GM18499 (cell line): ENCODE data around the gene ATP2B3.

Source experiments
- ATAC-seq: cut with Tn5 transposase; IDR thresholded peaks from one replicate; pipeline ENCODE4 v1.9.1; 2021; ENCODE audit warnings: moderate number of reproducible peaks; ENCODE audit not compliant: insufficient read depth, unreplicated experiment

Gene ATP2B3

DNA sequence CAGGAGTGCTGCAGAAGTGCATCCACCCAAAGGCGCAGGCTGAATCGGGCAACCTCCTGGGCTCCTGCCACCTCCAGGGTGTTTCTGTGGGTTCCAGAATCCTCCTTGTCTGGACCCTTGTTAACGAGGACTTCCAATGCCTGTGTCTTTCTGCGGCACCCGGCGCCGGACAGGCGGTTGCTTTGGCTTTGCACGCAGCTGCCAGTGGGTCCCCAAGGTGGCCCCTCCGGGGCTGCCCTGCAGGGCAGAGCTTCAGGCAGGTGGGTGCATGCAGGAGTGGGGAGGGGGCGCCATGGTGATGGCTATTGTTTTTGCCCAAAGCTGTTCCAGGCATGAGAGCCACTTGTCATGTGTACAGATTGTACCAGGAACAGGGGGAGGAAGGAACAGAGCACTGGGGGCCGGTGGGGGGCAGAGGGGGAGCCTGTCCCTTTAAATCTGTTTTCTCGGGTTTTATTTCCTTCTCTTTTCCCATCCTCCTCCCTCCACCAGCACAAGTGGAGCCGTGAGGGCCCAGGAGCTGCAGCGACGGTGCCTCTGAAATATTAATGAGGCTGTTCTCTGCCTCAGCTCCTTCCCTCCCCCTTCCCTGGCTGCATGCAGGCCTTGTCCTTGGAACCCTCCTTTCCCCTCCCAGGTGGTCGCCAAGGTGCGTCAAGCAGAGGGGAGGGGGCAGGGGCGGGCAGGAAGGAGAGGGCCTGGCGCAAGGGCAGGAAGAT, 13.1 kb downstream of the ATP2B3 start:
- ATAC-seq = no peak

DNA sequence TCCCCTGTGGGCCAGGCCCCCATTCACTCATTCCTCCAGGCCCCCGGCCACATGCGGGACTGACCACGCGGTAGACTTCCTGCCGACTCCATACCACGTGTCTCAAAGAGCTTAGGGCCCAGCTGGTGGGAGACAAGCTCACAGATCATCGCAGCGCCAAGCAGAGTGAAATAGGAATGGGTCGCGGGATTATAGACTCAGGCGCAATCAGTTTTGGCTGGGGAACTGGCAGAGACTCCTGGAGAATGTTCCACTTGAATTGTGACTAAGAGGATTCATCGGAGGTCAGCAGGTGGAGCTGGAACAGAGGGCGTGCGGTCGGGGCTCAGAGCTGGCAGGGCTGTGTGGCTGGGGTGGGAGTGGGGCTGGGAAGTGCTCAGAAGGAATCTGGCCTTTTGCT, 15.6 kb downstream of the ATP2B3 start:
- ATAC-seq = no peak

DNA sequence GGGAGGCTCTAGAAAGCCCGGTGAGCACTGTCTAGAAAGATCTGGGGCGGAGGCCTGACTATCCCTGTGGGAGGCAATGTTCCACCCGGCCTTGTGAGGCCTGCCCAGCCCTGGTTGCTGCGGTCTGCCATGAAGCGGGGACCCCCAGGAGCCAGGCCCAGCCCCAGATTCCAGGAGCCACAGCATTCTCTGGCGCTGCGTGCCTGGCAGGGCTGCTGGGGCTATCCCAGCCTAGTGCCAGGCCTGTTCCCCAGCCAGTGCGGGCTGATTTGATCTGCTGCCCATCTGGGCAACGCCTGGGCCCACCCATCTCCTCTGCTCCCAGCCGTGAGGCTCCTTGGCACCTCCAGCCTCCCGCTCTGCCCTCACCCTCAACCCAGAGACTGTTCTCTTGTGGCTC, 19.6 kb downstream of the ATP2B3 start:
- ATAC-seq = no peak

DNA sequence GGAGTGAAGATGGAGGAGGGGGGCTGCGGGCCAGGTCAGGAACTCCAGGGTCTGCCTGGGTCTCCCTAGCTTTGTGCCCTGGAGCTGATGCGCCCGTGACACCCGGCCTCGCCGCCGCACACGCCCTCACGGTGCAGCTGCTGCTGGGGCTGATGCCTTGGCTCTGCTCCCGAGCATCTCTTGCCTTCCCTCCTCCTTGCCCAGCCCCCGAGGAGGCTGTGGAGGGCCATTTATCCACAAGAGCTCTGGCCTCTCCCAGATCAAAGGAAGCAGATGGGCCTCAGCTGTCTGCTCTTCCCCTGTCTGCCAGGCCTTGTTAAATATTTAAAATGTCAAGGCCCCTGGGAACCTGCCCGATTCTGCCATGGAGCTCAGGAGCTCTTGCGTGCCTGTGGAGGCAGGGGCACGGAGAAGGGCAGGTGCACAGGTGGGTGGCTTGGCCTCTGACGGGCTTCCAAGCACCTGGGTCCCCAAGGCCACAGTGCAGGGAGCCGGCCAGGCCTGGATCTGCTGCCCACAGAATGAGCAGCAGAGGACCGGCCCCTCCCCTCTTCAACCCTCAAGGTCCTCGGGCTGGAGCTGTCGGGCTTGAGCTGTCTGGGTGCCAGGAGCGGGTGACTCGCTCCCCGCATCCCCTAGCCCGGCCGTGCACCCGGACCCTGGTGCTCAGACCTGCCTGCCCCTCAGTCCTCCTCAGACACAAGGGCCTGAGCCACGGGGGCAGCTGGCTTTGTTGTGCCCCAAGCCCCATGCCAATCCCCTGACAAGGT, 20.3 kb downstream of the ATP2B3 start:
- ATAC-seq = no peak

DNA sequence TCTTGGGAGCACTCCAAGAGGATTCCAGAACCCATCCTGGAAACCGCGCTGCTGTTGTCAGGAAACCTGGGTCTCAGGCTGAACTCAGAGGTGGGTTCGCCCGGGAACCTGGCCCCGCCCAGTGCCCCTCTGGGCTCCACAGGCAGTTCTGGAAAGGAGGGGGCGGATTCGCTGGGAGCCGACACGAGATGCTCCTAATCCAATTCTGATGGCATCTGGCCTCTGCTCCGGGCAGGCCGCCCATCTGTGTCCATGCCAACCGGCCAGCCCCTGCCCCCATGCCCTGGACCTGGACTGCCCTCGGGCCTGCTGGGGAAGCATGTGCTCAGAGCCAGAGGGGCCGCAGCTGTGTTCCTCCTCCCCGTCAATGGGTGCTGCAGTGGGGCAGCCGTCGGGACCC, 21.0 kb downstream of the ATP2B3 start:
- ATAC-seq = no peak

DNA sequence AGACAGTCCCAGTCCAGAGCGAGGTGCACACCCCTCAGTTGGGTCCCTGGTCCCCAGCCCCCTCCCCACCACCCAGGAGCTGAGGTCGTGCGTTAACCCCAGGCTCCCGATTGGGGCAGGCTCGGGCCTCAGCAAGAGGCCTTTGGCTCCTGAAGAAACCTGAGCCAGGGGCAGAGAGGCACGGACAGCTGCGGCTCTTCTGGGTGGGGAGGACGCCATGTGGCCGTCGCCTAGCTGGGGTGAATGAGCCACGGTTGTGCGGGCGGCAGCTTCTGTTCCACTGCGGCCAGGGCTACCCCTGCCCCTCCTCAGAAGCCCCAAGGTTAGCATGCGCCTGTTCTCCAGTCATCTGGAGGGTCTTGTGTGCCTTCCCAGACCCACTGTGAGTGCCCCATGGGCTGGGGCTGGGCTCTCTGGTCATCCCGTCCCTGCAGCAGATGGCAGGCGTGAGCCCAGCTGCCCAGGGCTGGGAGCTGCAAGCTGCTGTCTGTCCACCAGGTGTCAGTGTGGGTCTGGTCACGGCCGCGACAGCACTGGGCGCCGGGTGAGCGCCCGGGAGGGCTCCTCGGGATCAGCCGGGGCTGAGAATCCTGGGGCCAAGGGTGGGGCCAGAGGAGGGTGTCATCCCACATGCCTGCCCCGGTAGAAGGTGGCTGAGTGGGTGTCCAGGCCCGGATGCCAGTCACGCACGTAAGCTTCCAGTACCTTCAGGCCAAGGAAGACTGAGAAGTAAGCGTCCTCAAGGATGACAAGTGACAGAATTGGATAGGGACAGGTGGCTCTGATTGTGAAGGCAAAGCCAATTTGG, 21.9 kb downstream of the ATP2B3 start:
- no peak for ATAC-seq

DNA sequence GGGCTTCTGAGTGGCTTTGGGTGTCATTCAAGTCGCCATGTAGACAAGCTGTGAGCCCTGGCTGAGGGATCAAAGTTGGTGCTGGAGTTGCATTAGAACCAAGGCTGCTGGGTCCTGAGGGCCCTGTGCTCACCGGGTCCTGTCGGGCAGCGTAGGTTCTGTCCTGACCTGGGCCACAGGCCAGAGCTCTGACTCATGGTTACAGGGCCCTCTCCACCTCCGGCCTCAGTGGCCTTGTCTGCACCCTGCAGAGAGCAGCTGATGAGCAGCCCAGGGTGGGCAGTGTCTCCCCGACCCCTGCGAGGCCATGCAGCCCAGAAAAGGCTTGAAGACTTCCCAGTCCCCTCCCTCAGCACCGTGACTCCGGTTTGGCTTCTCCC, 22.5 kb downstream of the ATP2B3 start:
- no peak for ATAC-seq

DNA sequence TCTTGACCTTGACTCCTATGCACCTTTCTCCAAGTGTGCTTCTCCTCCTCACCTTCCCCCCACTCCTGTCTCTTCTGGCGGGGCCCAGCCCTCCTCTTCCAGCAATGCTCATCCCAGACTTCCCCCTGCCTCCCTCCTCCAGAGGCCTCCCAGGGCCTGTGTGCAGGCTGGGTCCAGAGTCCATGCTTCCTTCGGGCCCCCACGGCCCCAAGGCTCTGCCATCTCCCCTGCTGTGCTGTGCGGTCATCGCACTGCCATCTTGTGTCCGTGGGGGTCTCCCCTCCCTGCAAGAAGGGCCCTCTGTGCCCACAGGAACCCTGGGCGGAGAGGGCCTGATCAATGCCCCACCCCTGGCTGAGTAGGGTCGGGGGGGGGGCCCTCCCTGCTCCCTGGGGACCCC, 27.3 kb downstream of the ATP2B3 start:
- no peak for ATAC-seq

DNA sequence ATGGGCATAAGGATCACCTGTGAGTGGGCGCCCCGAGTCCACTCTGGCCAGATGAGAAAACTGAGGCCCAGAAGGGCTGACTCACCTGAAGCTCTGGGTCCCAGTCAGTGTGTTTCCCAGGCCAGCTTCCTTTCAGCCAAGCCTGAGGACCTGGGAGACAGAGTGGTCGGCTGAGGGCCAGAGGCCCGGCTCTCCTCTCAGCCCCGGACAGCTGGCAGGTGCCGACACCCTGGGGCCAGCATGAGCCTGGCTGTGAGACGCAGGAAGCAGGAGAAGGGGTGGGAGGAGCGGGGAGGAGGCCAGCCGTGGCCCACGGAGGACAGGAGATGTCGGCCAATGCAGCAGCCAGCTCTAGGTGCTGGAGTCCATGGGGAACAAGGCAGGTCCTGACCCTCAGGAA, 28.9 kb downstream of the ATP2B3 start:
- ATAC-seq = no peak

DNA sequence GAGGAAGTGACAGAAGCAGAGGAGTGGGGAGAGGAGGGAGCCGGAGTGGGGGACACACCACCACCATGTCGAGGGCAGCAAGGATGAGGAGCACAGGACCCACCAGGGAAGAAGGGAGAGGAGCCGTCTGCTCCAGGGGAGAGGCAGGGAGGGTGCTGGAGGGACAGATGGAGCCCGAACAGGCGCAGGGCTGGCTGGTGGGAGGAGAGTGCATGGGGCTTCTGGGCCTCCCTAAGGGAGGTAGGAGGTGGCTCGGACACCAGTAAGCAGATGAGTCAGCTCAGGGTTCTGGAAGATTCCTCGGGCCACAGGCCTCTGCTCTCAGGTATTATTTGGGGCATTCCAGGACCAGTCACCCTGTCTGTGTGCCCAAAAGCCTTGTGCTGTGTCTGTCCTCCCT, 29.8 kb downstream of the ATP2B3 start:
- ATAC-seq = no peak

DNA sequence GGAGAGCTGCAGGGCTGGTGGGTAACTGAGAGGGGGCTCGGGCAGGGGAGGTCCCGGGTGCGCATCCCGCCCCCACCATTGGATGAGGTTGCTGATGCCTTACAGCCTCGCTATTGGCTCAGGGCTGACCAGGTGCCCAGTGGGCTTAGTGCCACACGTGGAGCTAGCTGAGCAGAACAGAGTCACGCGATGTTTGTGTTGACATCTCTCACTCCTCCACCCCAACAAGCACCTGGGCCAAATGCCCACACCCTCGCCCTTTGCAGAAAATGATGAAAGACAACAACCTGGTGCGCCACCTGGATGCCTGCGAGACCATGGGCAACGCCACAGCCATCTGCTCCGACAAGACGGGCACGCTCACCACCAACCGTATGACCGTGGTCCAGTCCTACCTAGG, 31.8 kb downstream of the ATP2B3 start:
- ATAC-seq = no peak

DNA sequence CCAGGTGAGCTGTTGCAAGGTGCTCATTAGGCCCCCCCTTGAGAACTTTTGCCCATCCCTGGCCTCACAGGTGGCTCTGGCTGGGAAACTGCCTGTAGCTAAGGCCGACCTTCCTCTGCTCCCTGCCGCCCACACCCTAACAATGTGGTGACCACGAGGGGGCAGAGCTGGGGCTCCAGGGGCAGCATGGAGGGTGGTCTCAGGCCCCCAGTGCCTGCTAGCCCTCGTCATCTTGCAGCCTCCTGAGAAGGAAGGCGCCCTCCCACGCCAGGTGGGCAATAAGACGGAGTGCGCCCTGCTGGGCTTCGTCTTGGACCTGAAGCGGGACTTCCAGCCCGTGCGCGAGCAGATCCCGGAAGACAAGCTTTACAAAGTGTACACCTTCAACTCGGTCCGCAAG, 32.4 kb downstream of the ATP2B3 start:
- no peak for ATAC-seq

DNA sequence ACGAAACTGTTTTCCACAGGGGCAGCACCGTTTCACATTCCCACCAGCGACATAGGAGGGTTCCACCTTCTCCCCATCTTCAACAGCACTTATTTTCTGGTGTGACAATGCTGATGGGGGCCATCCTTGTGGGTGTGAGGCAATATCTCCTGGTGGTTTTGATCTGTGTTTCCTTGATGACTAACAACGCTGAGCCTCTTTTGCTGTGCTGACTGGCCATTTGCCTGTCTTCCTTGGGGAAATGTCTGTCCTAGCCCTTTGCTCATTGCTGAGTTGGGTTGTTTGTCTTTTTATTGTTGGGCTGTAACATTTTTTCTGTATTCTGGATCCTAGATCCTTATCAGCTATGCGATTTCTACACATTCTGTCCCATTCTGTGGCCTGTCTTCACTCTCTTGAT, 33.7 kb downstream of the ATP2B3 start:
- ATAC-seq = no peak

DNA sequence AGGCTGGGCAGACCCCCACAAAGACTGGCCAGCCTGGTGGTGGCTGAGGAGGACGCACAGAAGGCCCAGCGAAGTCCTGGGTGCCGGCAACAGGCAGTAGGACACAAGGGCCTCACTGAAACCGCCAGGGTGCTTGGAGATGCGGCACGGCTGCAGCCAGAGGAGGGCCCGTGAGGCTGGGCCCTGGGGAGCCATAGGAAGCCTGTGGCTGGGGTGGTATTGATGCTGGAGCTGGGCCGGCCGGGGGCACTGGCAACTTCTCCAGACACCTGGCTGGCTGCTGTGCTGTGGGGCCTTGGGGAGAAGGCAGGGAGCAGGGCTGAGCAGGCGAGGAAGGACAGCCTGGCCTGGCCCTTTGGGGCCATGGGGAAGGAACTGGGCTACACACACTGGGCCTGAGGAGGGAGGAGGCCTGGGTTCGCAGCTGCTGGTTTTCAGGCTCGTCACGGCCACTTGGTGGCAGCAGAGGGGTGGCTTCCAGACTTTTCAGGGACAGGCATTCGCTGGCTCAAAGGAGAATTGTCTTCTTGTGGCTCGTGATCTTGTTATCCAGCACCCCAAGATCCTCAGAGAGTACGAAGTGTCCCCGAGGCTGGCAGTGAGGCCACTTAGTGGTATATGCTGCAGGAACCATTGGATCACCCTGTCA, 37.2 kb downstream of the ATP2B3 start:
- ATAC-seq = no peak

DNA sequence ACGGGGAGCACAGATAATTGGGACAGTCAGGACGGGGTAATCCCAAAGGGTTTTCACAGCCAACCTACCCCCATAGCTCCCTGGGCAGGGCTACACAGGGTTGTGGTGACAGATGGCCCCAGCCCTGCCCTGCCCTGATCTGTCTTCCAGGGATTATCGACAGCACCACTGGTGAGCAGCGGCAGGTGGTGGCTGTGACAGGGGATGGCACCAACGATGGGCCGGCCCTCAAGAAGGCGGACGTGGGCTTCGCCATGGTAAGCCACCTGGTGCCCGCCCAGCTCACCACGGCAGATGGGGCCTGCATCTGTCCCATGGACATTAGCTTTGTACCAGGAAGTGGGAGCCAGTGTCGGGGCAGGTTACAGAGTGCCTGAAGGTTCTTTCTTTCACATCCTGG, 39.3 kb downstream of the ATP2B3 start:
- no peak for ATAC-seq

DNA sequence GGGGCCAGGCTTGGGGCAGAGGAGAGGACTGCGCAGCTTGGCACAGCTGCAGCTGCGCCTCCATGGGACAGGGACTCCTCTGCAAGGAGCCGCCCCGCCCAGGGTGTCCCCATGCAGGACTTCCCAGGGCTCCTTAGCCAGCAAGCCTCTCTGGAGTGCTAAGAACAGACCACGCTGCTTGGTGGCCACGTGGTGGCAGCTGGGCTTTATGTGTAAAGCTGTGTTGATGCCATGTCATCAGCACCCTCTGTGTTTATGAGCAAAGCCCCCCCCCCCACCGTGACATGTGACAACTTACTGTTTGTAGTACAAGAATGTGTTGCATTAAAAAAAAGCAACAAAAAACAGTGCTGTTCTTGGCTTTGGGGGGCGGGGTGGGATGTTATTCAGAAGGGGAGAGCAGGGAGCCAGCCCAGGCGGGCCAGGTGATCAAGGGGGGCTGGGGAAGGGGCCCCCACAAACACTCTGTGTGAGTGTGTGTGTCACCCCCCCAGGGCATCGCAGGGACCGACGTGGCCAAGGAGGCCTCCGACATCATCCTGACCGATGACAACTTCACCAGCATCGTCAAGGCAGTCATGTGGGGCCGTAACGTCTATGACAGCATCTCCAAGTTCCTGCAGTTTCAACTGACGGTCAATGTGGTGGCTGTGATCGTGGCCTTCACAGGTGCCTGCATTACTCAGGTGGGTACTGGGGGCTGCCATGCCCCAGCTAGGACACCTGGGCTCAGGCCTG, 40.3 kb downstream of the ATP2B3 start:
- no peak for ATAC-seq

DNA sequence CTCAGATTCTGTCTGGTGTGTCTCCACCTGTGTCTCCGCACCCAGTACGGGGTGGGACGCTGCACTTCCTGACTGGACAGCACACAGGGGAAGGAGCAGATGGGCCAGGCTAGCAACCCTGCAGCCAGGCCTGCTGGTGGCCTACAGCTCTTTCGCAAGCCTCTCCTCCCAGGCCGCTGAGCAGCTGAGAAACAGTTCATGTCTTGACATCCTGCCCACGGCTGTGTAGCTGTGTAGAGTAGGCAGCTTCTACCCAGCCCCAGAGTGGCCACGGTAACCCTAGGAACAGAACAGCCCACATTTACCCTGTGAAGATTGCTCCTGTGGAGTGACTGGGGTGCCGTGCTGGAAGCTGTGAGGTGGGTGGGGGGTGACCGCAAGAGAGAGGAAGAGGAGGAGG, 42.6 kb downstream of the ATP2B3 start:
- ATAC-seq = no peak

DNA sequence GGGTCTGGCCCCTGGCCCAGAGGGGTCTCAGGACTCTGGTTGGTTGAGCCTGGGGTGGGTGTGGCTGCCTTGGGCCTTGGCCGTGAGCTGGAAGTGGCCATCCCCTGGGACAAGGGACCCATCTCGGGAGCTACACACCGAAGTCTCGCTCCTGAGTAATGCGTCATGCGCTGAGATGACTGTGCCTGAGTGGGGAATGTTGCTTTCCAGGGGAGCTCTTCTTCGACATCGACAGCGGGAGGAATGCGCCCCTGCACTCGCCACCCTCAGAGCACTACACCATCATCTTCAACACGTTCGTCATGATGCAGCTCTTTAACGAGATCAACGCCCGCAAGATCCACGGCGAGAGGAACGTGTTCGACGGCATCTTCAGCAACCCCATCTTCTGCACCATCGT, 43.0 kb downstream of the ATP2B3 start:
- no peak for ATAC-seq

DNA sequence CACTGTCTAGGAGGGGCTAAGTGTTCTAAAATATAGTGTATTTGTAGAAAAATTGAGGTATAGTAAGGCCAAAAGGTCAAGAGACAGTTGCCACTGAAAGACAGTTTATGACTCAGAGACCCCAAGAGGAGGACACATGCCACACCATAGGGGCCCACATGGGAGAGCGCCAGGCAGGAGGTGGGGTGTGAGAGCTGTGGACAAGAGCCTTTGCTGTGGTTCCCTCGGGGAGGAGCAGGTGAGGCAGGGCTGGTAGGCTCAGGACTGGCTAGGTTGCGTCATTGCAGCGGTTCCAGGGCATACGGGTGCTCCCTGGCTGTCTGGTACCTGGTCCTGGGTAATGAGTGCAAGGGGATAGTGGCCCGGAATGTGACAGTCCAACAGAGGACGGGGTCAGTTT, 43.9 kb downstream of the ATP2B3 start:
- ATAC-seq = no peak

DNA sequence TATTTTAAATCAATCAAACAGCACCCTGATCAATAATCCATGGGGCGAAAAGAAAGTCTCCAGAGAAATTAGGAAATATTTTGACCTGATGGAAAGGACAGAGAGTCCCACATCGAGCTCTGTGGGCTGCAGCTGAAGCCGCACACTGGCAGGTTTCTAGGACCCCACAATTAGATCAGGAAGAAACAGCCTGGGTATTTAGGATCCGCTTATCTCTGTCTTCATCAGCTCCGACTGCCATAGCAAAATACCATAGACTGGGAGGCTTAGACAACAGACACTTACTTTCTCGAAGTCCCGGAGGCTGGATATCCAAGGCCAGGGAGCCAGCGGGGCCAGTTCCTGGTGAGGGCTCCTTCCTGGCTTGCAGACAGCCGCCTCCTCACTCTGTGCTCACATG, 45.1 kb downstream of the ATP2B3 start:
- ATAC-seq = no peak
